Nephron progenitor cell (in vitro differentiated cells): ENCODE results near the gene SIK3.

Experiments
- DNase-seq: peaks from one replicate; pipeline ENCODE4 v3.0.0; 2021
- H3K27ac Mint-ChIP-seq: 2 replicates; pipeline ENCODE4 v1.8.0; 2021; ENCODE audit warnings: mild to moderate bottlenecking, moderate library complexity, mixed read lengths
- H3K27me3 Mint-ChIP-seq: 2 replicates; pipeline ENCODE4 v1.8.0; 2021; ENCODE audit warnings: mild to moderate bottlenecking, low read depth, mixed read lengths; ENCODE audit not compliant: poor library complexity
- H3K36me3 Mint-ChIP-seq: 2 replicates; pipeline ENCODE4 v1.8.0; 2021; ENCODE audit warnings: low read depth, mixed read lengths
- H3K4me1 Mint-ChIP-seq: 2 replicates; pipeline ENCODE4 v1.8.0; 2021; ENCODE audit warnings: mixed read lengths
- H3K4me3 Mint-ChIP-seq: 2 replicates; pipeline ENCODE4 v1.8.0; 2021; ENCODE audit warnings: mild to moderate bottlenecking, moderate library complexity, mixed read lengths
- H3K9me3 Mint-ChIP-seq: 2 replicates; pipeline ENCODE4 v1.8.0; 2021; ENCODE audit warnings: mild to moderate bottlenecking, moderate library complexity, mixed read lengths
- CTCF ChIP-seq: fragments of 200-600 bp; sonication (generic); IDR thresholded peaks from 2 replicates; pipeline ENCODE4 v1.5.0; 2021; ENCODE audit warnings: antibody characterized with exemption

SIK3 gene

GRCh38 chr11:117020287-117020686 is 77.9 kb downstream of the SIK3 start:
- Mint-ChIP-seq H3K4me3 (no peak overlapping the region), H3K9me3 (no peaks in the 10 kb centered on the region), H3K36me3 (no peaks in the 10 kb centered on the region), H3K27me3 (peaks cover 6% of the 10 kb centered on the region), H3K27ac (no peak overlapping the region), H3K4me1 (peaks cover 50% of the 10 kb centered on the region)
- no peak for TF ChIP-seq CTCF
- DNase-seq: no peak

- DNase-seq: no peak
- no peaks in the 10 kb centered on the region for H3K36me3 Mint-ChIP-seq
Observed at GRCh38 chr11:117019871-117020270, 78.4 kb downstream of the SIK3 start.

GRCh38 chr11:117017456-117017855 is 80.8 kb downstream of the SIK3 start:
- H3K4me3 Mint-ChIP-seq: no peak overlapping the region
- H3K36me3 Mint-ChIP-seq: no peaks in the 10 kb centered on the region
- DNase-seq: no peak
- H3K27me3 Mint-ChIP-seq: peaks cover 3% of the 10 kb centered on the region
- H3K4me1 Mint-ChIP-seq: peaks cover 30% of the 10 kb centered on the region
- H3K9me3 Mint-ChIP-seq: no peaks in the 10 kb centered on the region
- no peak overlapping the region for H3K27ac Mint-ChIP-seq
- no peak for TF ChIP-seq CTCF

More at GRCh38 chr11:117019871-117020270, 78.4 kb downstream of the SIK3 start:
- Mint-ChIP-seq H3K4me3 (no peak overlapping the region), H3K4me1 (peaks cover 46% of the 10 kb centered on the region), H3K9me3 (no peaks in the 10 kb centered on the region), H3K27me3 (peaks cover 6% of the 10 kb centered on the region), H3K27ac (peak overlapping the region; percentile 27)
- TF ChIP-seq CTCF: no peak

- no peak overlapping the region for H3K27ac Mint-ChIP-seq
- DNase-seq: no peak
- H3K36me3 Mint-ChIP-seq: no peaks in the 10 kb centered on the region
- H3K4me1 Mint-ChIP-seq: peaks cover 26% of the 10 kb centered on the region
- H3K27me3 Mint-ChIP-seq: peaks cover 3% of the 10 kb centered on the region
- H3K9me3 Mint-ChIP-seq: no peaks in the 10 kb centered on the region
- no peak overlapping the region for H3K4me3 Mint-ChIP-seq
- no peak for TF ChIP-seq CTCF
Observed at GRCh38 chr11:117016747-117017146, 81.5 kb downstream of the SIK3 start.

- no peak overlapping the region for H3K4me3 Mint-ChIP-seq
- no peaks in the 10 kb centered on the region for H3K9me3 Mint-ChIP-seq
- H3K27ac Mint-ChIP-seq: no peak overlapping the region
- H3K4me1 Mint-ChIP-seq: peaks cover 22% of the 10 kb centered on the region
- no peak for DNase-seq
- peaks cover 3% of the 10 kb centered on the region for H3K27me3 Mint-ChIP-seq
- no peak for TF ChIP-seq CTCF
- H3K36me3 Mint-ChIP-seq: no peaks in the 10 kb centered on the region
Observed at GRCh38 chr11:117016246-117016645, 82.0 kb downstream of the SIK3 start.

GRCh38 chr11:117011541-117011898 is 86.7 kb downstream of the SIK3 start:
- peak overlapping the region; percentile 71 for H3K27ac Mint-ChIP-seq
- H3K36me3 Mint-ChIP-seq: no peaks in the 10 kb centered on the region
- H3K27me3 Mint-ChIP-seq: no peaks in the 10 kb centered on the region
- H3K4me1 Mint-ChIP-seq: peaks cover 2% of the 10 kb centered on the region
- no peak for DNase-seq
- TF ChIP-seq CTCF: no peak
- no peaks in the 10 kb centered on the region for H3K9me3 Mint-ChIP-seq
- no peak overlapping the region for H3K4me3 Mint-ChIP-seq
